G401.6 (cell line): ENCODE results near the gene BACE1.

ENCODE experiments used
- FAIRE-seq: peaks from 2 replicates; lab custom pipeline; 2012; peaks lifted over from hg19 to GRCh38; lab: Jason Lieb, UNC

BACE1 gene

DNA sequence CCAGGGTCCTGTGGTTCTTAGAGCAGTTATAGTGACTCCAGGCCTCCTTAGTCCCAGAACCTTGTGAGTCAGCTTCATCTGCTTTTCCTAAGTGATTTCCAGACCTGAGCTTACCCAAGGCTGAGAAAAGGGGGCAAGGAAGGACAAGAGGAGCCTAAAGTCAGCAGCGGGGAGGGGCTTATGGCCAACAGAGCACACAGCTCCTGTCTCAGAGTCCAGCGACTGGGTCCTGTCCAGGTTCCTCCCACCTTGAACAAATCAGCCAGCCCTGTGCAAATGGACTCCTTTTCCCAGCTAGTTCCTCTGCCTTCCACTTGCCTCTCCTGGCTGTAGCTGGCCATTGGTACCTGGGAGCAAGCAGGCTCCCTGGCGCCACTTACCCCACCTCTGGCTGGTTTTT lies 10.9 kb downstream of the BACE1 start:
- no peak for FAIRE-seq

DNA sequence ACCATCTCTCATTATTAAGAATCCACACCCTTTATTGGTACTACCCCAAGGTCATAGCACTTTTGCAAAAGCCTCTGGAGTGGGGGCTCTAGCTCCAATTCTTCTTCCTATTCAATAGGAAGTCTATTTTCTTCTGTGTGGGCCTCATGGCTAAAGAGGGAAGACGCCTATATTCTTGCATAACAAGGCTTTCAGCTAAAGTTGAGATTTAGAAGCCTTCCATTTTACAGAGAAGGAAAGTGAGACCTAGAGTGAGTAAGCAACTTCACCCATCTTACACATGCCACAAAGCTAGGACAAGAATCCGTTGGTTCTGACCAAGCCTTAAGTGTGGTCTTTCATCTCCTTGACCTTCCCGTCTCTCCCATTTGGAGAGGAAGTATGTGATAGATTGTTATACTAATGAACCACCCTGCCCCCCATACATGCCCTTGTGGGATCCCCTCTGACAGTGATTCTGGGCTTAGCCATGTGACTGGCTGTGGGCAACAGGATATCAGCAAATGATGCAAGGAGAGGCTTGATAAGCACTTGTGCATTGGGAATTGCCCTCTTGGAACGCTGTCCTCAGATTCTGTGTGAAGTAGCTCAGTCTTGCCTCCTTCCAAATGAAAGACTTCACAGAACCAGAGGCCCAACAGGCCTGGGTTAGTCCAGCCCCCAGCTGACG lies 12.3 kb downstream of the BACE1 start:
- FAIRE-seq = no peak

DNA sequence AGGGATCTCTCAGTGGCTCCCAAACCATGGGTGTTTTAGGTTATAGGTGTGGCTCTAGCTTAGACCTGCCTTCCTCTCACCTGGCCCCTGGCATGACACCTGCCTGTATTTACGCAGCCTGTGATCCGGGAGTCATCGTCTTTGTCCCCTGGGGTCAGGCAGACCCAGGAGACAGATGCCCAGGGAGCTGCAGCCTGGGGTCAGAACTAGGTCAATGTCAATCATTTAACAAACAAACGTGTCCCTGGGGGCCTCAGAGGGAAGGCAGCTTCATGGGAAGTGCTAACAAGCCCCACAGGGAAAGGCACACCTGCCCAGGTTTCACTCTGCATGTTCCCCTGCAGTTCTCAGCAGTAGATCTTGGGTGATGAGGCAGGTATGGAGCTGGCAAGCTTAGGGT lies 13.0 kb downstream of the BACE1 start:
- no peak for FAIRE-seq

DNA sequence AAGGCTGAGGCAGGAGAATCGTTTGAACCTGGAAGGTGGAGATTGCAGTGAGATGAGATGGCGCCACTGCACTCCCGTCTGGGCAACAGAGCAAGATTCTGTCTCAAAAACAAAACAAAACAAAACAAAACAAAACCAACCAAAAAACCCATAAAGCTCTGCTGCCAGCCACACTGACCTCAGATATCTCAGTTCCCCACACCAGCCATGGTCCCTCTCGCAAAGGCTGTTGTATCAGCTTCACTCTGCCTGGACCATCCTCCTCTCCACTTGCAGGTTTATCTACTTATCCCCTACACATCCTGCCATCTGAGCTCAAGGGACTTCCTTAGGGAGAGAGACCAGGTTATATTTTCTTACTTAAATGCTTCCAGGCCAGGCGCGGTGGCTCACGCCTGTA lies 13.8 kb downstream of the BACE1 start:
- no peak for FAIRE-seq

DNA sequence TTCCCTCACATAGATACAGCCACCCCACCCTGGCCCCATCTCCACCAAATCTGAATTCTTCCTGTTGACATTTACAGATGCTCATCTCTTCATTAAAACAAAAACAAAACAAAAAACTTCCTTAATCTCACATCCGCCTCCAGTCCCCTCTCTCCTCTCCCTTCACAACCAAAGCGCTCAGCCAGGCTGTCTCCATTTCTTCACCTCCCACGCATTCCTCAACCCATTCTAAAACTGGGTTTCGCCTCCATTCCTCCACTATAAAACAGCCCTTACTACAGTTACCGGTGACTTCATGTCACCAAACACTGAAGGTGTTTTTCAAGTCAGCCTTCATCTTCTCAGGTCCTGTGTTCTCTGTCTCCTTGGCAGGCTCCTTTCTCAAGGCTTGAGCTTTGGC lies 15.3 kb downstream of the BACE1 start:
- no peak for FAIRE-seq

DNA sequence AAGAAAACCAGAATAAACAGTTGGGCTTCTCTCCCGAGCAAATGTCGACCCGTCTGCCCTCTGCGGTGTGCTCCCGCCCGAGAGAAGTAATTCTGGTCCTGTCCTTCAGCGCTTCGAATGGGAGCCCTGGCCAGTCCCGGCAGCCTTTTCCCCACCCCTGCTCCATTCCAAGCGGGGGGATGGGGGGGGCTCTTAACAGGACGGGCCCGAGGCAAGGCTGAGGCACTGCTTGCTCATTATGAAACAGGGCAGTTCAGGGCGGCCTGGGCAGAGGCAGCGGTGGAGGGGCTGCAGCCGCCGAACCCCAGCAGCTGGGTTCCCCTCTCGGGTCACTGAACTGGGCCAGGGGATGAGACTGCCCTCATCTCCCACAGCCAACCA lies 15.8 kb downstream of the BACE1 start:
- FAIRE-seq = no peak

DNA sequence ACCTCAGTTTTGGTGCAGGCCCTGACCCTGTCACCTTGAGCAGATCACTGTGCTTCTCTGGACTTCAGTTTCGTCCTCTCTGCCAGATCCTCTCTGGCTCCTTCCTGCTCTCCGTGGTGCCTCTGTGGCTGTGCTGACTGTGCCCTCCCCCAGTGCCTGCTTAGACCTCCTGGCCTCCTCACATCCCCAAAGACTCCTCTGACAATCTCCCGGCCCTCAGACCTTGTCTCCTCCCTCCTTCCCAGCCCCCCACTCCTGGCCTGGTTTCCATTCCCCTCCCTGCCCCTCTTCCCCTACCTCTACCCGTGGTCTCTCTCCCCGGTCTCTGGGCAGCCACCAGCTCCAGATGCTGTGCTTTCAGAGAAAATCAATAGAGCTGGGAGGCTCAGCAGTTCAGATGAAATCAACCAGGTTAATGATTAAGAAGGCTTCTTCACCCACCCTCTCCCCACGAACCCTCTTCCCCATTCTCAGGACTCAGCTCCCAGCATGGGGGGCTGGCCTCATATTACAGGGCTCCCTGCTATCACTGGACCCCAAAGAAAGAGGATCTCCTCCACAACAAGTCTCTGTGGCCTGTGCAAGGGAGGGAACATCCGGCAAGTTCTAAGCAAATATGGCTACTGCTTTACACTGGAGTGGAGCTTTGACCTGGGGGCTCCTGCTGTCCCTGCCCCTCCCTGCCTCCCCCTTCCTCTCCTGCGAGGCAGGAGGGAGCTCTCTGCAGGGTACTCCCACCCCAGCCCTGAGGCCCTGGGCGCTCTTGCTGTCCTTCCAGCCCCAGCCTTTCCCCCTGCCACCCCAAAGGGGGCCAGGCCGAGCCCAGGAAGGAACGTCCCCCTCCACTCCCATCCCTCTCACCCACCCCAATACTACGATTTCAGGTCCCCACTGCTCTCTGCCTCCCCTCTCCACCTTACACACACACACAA lies 16.4 kb downstream of the BACE1 start:
- no peak for FAIRE-seq

DNA sequence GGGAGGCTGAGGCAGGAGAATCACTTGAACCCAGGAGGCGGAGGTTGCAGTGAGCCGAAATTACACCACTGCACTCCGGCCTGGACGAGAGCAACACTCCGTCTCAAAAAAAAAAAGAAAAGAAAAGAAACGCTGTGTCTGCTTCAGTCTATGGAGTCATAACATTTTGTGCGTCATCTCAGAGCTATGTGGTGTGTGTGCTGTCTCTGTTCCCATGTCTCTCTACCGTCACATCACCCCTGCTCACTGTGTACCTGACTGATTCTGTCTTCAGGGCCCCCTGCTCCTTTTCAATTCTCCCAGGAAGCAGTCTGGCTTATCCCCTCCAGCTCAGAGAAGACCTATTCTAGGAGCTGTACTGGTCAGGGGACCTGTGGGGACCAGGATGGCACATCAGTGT lies 17.9 kb downstream of the BACE1 start:
- no peak for FAIRE-seq

DNA sequence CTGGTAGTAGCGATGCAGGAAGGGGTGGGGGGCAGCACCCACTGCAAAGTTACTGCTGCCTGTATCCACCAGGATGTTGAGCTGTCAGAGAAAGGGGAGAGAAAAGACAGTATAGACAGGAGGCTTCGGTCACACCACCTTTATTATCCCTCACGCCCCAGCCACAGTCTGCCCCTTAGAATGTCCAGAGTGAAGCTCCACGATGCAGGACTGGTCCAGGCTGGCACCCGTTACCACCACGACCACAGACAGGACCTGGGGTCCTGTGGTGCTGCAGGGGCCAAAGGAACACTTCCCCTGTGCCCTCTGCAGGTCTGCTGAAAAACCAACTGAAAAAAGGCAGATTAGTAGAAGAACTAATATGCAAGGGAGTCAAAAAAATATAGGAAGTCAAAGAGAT lies 19.2 kb downstream of the BACE1 start:
- no peak for FAIRE-seq

DNA sequence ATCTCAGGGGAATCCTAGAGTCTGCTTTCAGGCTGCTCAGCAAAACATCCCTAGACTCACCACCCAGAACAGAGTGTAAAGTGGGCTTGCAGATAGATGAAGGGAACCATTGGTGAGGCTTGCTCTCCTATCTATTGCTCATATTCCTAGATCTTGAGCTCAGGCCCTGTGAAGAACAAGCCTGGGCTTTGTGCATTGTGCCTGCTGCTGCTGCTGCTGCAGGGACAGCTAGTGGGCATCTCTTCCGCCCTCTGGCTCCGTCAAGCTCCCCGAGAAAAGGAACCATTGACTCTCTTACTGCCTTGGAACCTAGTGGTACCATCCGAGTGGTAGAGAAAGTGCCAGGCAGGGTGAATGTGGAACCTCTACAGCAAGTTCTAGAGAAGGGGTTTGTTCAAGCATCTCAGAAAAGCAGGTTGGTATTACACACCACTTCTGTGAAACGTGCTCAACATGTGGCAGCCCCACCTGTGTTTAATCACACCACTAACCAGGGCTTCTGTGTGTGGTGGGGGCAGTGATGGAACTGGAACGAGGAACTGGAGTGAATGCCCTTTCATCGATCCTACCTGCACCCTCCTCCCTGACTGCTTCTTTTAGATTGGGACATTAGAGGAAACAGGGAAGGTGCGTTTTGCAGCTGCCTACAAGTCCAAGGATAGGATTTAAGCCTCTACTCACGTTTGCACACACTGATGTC lies 20.5 kb downstream of the BACE1 start:
- FAIRE-seq = no peak

DNA sequence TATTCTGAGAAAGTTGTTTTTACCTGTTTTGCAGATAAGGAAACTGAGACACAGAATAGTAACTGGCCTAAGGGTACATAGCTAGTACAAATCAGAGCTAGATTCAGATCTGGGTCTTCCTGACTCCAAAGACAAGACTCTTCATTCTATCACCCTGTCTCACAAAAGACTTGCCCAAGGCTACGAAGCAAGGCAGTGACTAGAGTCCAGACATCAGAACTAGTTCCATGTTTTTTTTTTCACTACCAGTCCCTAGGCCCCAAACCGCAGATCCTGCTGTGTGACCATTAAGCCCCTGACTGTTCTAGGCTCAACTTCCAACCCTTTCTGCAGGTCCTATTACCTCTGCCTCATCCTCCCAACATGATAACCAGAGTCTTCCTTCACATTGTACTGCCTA lies 23.4 kb downstream of the BACE1 start:
- no peak for FAIRE-seq

DNA sequence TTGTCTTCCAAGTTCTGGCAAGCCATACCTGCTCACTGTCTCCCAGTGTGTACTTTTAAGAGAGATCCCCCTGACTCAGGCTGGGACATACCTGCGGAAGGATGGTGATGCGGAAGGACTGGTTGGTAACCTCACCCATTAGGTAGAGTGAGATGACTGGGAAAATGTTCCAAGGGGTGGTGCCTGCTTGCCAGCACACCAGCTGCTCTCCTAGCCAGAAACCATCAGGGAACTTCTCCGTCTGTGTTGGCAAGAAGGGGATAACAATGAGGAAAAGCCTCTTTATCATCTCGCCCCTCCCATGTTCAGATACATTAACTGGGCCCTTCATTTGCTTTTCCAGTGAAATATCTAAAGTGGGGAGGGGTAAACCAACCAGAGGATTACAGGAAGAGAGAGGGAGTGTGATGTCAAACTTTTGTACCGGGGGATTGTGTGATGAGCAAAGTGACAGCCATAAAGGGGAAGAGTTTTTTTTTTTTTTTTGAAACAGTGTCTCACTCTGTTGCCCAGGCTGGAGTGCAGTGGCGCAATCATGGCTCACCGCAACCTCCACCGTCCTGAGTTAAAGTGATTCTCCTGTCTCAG lies 25.2 kb downstream of the BACE1 start, which contains the start of gene BACE1-AS:
BACE1-AS (plus strand) TSS at position 538 of the 588 bp plus-strand sequence.
- FAIRE-seq = no peak

DNA sequence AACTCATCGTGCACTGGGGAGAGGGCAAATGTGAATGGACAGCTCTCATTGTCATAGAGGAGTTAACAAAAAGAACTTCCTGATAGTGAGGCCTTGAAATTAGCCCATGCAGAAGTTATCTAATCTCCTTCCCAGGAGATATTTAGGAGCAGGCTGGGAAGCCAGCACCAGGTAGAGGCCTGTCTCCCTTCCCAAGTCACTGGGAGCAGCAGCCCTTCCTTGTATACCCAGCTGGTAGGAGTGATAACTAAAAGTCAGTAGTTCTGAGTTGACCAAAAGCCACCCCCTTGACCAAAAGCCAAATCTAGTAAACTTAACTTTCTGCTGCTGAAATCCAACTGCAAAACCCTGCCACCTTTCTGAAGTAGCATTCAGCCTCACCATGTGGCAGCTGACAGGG lies 26.3 kb downstream of the BACE1 start:
- no peak for FAIRE-seq

DNA sequence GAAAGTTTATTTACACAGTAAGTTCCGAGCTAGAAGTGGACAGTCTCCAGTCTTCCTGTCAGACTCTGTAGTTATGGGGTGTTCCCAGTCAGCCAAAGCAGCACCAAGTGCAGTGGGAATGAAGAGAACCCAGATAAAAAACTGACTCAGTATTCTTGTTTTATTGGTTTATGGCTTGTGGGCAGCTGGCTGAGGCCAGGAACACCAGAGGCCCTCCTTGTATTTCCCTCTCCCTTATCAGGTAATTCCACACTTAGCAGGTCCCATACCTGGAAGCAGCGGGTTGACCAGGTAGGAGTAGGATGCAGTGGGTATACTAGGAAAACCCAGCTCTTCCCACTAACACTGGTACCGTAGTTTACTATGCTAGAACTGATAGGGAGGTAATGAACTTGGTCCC lies 28.4 kb downstream of the BACE1 start:
- no peak for FAIRE-seq

DNA sequence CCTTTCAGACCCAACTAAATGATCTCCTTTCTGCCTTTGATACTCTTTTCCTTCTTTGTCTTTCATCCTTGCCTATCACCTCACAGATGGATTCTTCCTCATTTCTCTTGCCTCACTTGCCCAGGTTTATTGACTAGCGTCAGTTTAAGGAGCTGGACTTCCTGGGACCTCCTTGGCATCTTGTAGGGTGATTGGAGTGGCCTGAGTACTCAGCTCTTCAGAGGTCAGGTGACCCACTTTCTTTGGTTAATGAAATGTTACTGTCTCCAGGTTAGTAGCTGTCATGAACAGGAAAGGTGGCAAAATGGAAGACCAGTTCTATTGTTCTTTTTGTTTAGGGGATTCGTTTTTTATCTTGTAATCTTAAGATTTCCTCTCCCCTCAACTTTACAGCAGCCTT lies 29.5 kb downstream of the BACE1 start:
- FAIRE-seq = no peak

DNA sequence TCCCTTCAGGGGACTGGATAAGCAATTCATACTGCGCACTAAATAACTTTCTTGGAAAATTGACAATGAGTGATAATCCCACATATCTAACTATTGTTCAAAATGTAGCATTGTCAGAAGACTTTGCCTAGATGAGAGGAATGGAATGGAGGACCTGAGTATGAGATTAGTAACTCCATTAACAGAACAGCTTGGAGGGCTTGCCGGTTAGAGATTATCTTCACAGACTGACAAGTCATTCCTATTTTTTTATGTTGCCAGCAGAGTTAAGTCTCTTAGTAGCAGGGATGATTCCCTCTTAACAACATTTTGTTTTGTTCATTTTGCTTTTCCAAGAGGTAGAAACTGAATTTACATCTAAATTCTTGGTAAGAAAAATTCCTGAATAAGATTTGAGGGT lies 32.0 kb downstream of the BACE1 start:
- no peak for FAIRE-seq

DNA sequence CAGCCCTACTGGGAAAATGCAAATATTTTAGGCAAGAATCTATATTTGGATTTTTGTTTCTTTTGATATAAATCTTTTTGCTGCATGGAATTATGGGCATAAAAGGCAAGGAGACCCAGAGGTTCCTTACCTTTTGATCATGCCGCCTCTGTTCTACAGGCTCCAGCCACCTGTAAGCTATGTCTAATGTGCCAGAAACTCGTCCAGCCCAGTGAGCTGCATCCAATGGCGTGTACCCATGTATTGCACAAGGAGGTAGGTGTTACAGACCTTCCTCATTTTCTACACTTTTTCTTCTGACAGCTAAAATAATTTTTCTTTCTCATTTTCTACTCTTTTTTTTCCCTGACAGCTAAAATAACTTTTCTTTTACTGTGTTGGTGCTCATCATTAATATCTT lies 33.1 kb downstream of the BACE1 start:
- FAIRE-seq = no peak

DNA sequence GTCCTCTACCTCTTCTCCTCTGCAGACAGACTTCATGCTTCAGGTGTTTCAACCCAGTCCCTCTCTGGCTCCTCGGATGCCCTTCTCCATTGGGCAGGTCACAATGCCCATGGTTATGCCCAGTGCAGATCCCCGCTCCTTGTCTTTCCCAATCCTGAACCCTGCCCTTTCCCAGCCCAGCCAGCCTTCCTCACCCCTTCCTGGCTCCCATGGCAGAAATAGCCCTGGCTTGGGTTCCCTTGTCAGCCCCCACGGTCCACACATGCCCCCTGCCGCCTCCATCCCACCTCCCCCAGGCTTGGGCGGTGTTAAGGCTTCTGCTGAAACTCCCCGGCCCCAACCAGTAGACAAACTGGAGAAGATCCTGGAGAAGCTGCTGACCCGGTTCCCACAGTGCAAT lies 34.2 kb downstream of the BACE1 start:
- no peak for FAIRE-seq

DNA sequence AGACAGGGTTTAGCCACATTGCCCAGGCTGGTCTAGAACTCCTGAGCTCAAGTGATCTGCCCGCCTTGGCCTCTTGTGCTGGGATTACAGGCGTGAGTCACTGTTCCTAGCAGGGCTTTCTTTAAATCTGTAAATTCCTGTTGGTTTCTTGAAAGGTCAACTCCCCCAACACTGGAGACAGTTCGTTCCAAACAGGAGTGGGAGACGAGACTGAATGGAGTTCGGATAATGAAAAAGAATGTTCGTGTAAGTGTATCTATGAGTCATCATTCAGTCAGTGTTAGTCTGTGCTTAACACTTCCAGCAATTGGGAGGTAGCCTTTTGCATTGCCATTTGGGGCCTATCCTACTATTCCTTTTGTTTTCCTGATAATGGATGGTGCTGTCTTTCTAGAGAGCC lies 34.9 kb downstream of the BACE1 start:
- FAIRE-seq = no peak

DNA sequence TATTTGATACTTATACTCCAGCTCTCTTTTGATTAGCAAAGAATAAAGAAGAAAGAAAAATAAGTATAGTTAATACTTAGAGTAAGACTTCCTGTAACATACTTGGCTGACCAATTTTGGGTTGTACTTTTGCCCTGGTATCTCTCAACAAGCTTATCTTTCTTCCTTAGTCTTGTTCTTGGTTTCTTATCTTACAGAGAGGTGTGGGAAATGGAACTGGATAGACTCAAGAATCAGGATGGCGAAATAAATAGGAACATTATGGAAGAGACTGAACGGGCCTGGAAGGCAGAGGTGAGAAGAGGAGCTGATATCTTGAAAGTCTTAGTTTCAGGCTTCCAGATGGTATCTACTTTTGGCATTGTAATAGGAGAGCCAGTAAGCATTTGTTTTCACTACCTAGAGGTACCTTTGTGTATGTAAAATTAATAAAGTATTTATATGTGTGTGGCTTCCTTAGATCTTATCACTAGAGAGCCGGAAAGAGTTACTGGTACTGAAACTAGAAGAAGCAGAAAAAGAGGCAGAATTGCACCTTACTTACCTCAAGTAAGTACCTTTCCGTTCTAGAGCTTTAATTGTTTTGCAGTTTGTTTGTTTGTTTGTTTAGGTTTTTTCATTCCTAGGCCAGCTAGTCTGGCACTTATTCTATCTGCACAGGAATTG lies 36.2 kb downstream of the BACE1 start:
- FAIRE-seq = no peak

DNA sequence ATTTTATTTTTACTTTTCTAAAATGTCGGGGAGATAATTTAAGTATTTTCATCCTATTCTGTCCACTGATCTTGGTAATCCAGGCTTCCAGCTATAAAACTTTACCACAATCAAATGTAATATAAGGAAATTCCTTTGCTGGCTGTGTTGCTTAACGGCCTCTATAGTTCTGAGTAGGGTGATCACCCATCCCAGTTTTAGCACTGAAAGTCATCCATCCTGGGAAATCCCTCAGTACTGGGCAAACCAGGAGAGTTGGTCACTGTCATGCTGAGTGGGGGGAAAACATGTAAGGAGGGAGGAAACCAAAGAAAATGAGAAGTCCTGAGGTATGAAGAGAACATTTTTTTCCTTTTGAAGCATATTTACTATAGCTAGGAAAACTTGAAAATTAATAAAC lies 37.7 kb downstream of the BACE1 start:
- FAIRE-seq = no peak

DNA sequence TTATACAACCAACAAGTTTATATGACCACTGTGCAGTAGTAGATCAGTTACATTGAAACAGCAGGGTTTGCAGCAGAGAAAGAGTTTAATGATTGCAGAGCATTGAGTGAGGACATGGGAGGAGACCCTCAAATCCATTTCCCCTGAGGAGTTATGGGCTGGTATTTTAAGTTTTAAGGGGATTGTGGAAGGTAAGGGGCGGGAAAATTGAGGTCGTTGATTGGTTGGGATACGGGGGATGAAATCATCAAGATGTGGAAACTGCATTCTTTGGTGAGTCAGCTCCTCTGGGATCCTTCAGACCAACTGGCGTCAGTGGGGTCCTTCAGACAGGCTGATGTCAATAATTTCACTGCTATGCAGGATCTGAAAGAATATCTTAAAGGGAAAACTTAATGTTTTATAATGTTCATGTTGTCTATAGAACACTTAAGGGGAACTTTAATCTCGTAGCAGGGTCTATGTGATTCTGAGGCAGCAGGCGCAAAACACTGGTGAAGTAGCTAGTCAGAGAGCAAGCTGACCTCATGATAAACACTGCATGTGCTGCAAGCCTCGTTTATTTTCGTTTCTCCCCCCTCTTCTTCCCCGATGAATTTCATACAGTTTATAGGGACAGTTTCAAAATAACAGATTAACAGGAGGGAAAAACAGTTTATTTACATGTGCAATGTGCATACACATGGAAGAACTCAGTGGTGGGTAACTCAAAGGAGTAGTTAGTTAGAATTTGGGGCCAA lies 42.3 kb downstream of the BACE1 start:
- FAIRE-seq = no peak
